ENCODE data around the gene CASP9. TPM values are rescaled to one million over a fixed set of nuclear protein-coding genes. Genes with fewer than 3 reads are reported as not detected.
"Not testable (repeated sequence)": the region's sequence is repeated elsewhere in the genome, so short reads cannot be mapped to it uniquely, and the experiment has no call there.

The CASP9 gene
- polyA plus RNA-seq, 1 experiment: 10.4 TPM

DNA sequence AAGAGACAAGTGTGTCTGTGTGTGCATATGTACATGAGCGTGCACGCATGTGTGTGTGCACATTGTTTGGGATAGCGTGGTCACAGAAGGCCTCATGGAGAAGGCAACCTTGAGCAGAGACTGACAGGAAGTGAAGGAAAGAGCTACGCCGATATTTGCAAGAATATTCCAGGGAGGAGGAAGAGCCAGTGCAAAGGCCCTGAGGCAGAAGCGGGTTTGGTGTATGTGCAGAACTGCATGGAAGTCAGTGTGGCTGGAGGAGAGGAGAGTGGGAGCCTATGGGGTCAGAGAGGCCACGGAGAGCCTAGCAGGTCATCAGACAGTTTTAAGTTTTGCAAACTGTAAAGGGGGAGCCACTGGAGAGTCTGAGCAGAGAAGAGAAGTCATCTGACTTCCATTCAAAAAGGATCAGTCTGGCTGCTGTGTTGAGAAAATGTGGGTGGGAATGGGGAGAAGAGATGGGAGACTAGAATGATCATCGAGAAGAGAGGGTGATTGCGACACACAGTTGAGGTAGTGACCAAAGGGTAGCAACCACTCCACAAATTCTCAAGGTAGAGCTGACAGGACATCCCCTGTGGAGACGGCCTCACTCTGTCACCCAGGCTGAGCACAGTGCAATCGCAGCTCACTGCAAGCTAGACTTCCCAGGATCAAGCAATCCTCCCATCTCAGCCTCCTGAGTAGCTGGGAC is 44.2 kb downstream of the CASP9 start:
- no peak for DNase-seq (ENCODE audit: low read depth, low spot score)
- POLR2A ChIA-PET: no interaction called here
- Histone ChIP-seq H3K27me3 (ENCODE audit: control insufficient read depth, insufficient read depth, low read length) (no peaks in the 10 kb centered on the region), H3K27ac (ENCODE audit: low read depth, low read length) (no peak overlapping the region), H3K9me3 (ENCODE audit: control insufficient read depth, insufficient read depth, low read length) (no peaks in the 10 kb centered on the region), H3K4me3 (ENCODE audit: low read depth, low read length) (no peak overlapping the region)
- no peak for TF ChIP-seq CTCF (IDR thresholded peaks at IDR 0.05; ENCODE audit: low read depth, low read length)
- CTCF ChIA-PET: no interaction called here

DNA sequence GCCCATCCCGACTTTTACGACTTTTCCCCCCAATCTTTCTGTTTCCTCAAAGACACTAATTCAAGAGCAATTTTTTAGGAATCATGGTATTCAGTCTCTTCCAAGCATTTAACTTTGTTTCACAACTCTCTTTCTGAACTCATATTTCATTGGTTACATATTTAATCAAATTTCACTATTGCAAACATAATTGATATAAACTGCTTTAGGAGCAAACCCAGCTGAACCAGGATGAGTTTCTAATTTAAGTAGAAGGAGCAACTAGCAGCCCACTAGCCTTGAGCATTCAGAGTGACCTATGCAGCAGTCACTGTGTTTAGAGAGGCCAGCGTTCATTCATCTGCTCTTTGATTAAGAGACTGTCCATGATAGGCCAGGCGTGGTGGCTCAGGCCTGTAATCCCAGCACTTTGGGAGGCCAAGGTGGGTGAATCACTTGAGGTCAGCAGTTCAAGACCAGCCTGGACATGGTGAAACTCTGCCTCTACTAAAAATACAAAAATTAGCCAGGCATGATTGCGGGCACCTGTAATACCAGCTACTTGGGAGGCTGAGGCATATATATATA is 46.3 kb downstream of the CASP9 start:
- Histone ChIP-seq H3K4me3 (ENCODE audit: low read depth, low read length) (no peak overlapping the region), H3K9me3 (ENCODE audit: control insufficient read depth, insufficient read depth, low read length) (no peaks in the 10 kb centered on the region), H3K27me3 (ENCODE audit: control insufficient read depth, insufficient read depth, low read length) (no peaks in the 10 kb centered on the region), H3K27ac (ENCODE audit: low read depth, low read length) (no peak overlapping the region)
- ChIA-PET CTCF (no interaction called here), POLR2A (no interaction called here)
- no peak for DNase-seq (ENCODE audit: low read depth, low spot score)
- TF ChIP-seq CTCF (IDR thresholded peaks at IDR 0.05; ENCODE audit: low read depth, low read length): no peak

- Histone ChIP-seq H3K9me3 (ENCODE audit: control insufficient read depth, insufficient read depth, low read length) (no peaks in the 10 kb centered on the region; the same call in 1 of the 2 replicates), H3K27ac (ENCODE audit: low read depth, low read length) (no peak overlapping the region), H3K27me3 (ENCODE audit: control insufficient read depth, insufficient read depth, low read length) (no peaks in the 10 kb centered on the region), H3K4me3 (ENCODE audit: low read depth, low read length) (no peak overlapping the region)
- ChIA-PET CTCF (no interaction called here), POLR2A (no interaction called here)
- TF ChIP-seq CTCF (IDR thresholded peaks at IDR 0.05; ENCODE audit: low read depth, low read length): no peak
- no peak for DNase-seq (ENCODE audit: low read depth, low spot score)
Observed at GRCh38 chr1:15476927-15477326, 47.1 kb downstream of the CASP9 start.

GRCh38 chr1:15475752-15476314 is 48.2 kb downstream of the CASP9 start, which contains the start of gene CELA2B:
Gene CELA2B (plus strand): TSS chr1:15476104. CDS start chr1:15476126, 22 bp downstream.
- Histone ChIP-seq H3K27me3 (ENCODE audit: control insufficient read depth, insufficient read depth, low read length) (no peaks in the 10 kb centered on the region), H3K9me3 (ENCODE audit: control insufficient read depth, insufficient read depth, low read length) (no peaks in the 10 kb centered on the region; the same call in 1 of the 2 replicates), H3K4me3 (ENCODE audit: low read depth, low read length) (no peak within 1 kb of the TSS), H3K27ac (ENCODE audit: low read depth, low read length) (no peak within 1 kb of the TSS)
- TF ChIP-seq CTCF (IDR thresholded peaks at IDR 0.05; ENCODE audit: low read depth, low read length): no peak
- CTCF ChIA-PET: interaction anchor here (0.7 kb wide), 1 partner anchor 48 kb away, joined by 3 read pairs; no protein-coding TSS in a partner anchor
- no peak for DNase-seq (ENCODE audit: low read depth, low spot score)
- POLR2A ChIA-PET: interaction anchor here (0.7 kb wide), 1 partner anchor 11 kb away, joined by 4 read pairs; no protein-coding TSS in a partner anchor

DNA sequence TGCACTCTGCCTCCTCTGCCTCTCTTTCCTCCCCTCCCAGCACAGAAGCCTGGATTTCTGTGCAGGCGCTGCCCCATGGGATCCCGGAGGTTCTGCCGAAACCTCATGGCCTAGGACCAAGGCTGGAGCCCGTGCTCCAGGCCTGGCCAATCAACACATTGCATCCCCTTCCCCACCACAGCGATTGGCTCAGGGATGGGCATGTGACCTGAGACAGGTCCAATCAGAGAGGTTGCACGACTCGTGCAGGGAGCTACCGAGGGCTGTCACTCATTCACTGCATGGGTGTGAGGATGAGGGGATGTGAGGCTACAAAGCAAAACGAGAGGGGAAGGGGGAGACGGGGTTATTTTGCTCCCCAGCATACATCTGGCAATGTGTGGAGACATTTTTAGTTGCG is 51.4 kb downstream of the CASP9 start:
- POLR2A ChIA-PET: no interaction called here
- Histone ChIP-seq H3K9me3 (ENCODE audit: control insufficient read depth, insufficient read depth, low read length) (no peaks in the 10 kb centered on the region; the same call in 1 of the 2 replicates), H3K27me3 (ENCODE audit: control insufficient read depth, insufficient read depth, low read length) (peaks cover 3% of the 10 kb centered on the region), H3K4me3 (ENCODE audit: low read depth, low read length) (no peak overlapping the region), H3K27ac (ENCODE audit: low read depth, low read length) (no peak overlapping the region)
- no peak for TF ChIP-seq CTCF (IDR thresholded peaks at IDR 0.05; ENCODE audit: low read depth, low read length)
- CTCF ChIA-PET: no interaction called here
- DNase-seq (ENCODE audit: low read depth, low spot score): no peak

DNA sequence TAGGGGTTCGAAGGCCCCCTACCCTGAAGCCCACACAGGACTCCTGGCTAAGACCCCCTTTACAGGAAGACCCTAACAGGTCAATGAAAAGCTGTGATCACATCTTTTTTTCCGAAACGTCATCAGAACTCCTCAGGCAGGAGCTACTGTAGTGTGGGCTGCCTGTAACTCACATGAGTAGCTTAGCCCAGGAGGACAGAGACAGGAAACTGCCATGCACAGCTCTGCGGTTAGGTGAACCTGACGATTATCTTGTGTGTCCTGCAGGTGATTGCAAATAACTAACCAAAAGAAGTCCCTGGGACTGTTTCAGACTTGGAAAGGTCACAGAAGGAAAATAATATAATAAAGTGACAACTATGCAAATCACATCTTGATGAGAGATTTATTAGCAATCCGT is 52.3 kb downstream of the CASP9 start:
- CTCF ChIA-PET; H3K27ac ChIP-seq (ENCODE audit: low read depth, low read length); DNase-seq (ENCODE audit: low read depth, low spot score); H3K9me3 ChIP-seq (ENCODE audit: control insufficient read depth, insufficient read depth, low read length); H3K4me3 ChIP-seq (ENCODE audit: low read depth, low read length); H3K27me3 ChIP-seq (ENCODE audit: control insufficient read depth, insufficient read depth, low read length): not testable (repeated sequence)
- POLR2A ChIA-PET: interaction anchor here (0.6 kb wide), 1 partner anchor 137 kb away, joined by 7 read pairs; no protein-coding TSS in a partner anchor

DNA sequence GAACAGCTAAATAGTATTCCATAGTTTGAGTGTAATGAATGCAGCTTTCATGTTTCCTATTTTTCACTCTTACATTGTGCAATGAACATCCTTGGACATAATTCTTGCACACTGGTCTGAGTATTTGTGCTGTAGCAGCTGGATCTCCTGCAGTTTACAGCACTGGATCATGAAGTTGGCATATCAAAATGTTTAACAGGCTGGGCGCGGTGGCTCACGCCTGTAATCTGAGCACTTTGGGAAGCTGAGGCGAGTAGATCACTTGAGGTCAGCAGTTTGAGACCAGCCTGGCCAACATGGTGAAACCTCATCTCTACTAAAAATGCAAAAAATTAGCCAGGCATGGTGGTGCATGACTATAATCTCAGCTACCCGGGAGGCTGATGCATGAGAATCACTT is 52.9 kb downstream of the CASP9 start:
- POLR2A ChIA-PET: not testable (repeated sequence)

More for the DNA sequence above, 52.9 kb downstream of the CASP9 start:
- H3K27me3 ChIP-seq (ENCODE audit: control insufficient read depth, insufficient read depth, low read length); H3K9me3 ChIP-seq (ENCODE audit: control insufficient read depth, insufficient read depth, low read length); DNase-seq (ENCODE audit: low read depth, low spot score); H3K4me3 ChIP-seq (ENCODE audit: low read depth, low read length); H3K27ac ChIP-seq (ENCODE audit: low read depth, low read length); CTCF ChIA-PET: not testable (repeated sequence)
